ENCODE data around the gene NTM.

The NTM gene

GRCh38 chr11:131373095-131373725 lies 2.8 kb downstream of the NTM start:
- DNase-seq, result no peak

- no peak for DNase-seq
Observed at GRCh38 chr11:131373756-131374155, 3.3 kb downstream of the NTM start.

GRCh38 chr11:131375421-131375820 lies 5.0 kb downstream of the NTM start:
- DNase-seq, result no peak

- DNase-seq, result no peak
Observed at GRCh38 chr11:131375915-131376314, 5.5 kb downstream of the NTM start.

GRCh38 chr11:131378931-131379330 lies 8.5 kb downstream of the NTM start:
- no peak for DNase-seq

GRCh38 chr11:131385763-131386390 lies 15.5 kb downstream of the NTM start:
- DNase-seq, result no peak

- DNase-seq, result no peak
Observed at GRCh38 chr11:131386408-131386807, 16.0 kb downstream of the NTM start.

GRCh38 chr11:131388030-131388429 lies 17.6 kb downstream of the NTM start:
- no peak for DNase-seq

- no peak for DNase-seq
Observed at GRCh38 chr11:131389582-131389981, 19.2 kb downstream of the NTM start.

- no peak for DNase-seq
Observed at GRCh38 chr11:131391176-131391575, 20.8 kb downstream of the NTM start.

- DNase-seq, result peak; percentile 26
Observed at GRCh38 chr11:131392528-131393255, 22.3 kb downstream of the NTM start.

GRCh38 chr11:131393691-131394090 lies 23.3 kb downstream of the NTM start:
- DNase-seq, result no peak

- no peak for DNase-seq
Observed at GRCh38 chr11:131397675-131398074, 27.3 kb downstream of the NTM start.

- no peak for DNase-seq
Observed at GRCh38 chr11:131402040-131402439, 31.6 kb downstream of the NTM start.

- DNase-seq, result no peak
Observed at GRCh38 chr11:131404010-131404409, 33.6 kb downstream of the NTM start.

GRCh38 chr11:131408025-131408640 lies 37.7 kb downstream of the NTM start:
- peak; percentile 32 for DNase-seq

GRCh38 chr11:131409345-131409744 lies 38.9 kb downstream of the NTM start:
- DNase-seq, result no peak

- no peak for DNase-seq
Observed at GRCh38 chr11:131411636-131412035, 41.2 kb downstream of the NTM start.

- no peak for DNase-seq
Observed at GRCh38 chr11:131412061-131412460, 41.6 kb downstream of the NTM start.

- no peak for DNase-seq
Observed at GRCh38 chr11:131413217-131413616, 42.8 kb downstream of the NTM start.

- DNase-seq, result no peak
Observed at GRCh38 chr11:131418189-131418588, 47.8 kb downstream of the NTM start.

GRCh38 chr11:131421066-131421855 lies 50.8 kb downstream of the NTM start:
- no peak for DNase-seq

- no peak for DNase-seq
Observed at GRCh38 chr11:131422029-131422428, 51.6 kb downstream of the NTM start.
